Kidney epithelial cell (primary cell): Measurements from ENCODE around the gene NEUROG3. TPM values are rescaled to one million over a fixed set of nuclear protein-coding genes. Genes with fewer than 3 reads are reported as not detected.

ENCODE experiments used
- DNase-seq: peaks from one replicate; pipeline ENCODE4 v3.0.0-alpha.2; 2010; ENCODE audit warnings: low read depth
- H3K27me3 ChIP-seq: 2 replicates; pipeline ENCODE4 v1.6.0; 2011; ENCODE audit warnings: low read length; ENCODE audit not compliant: control insufficient read depth, insufficient read depth
- H3K36me3 ChIP-seq: 2 replicates; pipeline ENCODE4 v1.5.1; 2011; ENCODE audit warnings: low read length; ENCODE audit not compliant: control insufficient read depth, insufficient read depth
- H3K4me3 ChIP-seq: 2 replicates; pipeline ENCODE4 v1.5.1; 2011; ENCODE audit warnings: low read depth, mild to moderate bottlenecking, control low read depth, low read length
- total RNA-seq: library from RNA; depleted of rRNA; stranded (reverse); fragments of >200 nt; gene quantifications from 2 replicates; pipeline ENCODE4 v1.2.3, GENCODE V29; 2015
- TF ChIP-seq, protein P1 (sequence below): IDR thresholded peaks from 2 replicates; pipeline ENCODE4 v1.5.1; 2011; ENCODE audit warnings: mild to moderate bottlenecking, moderate library complexity, low read length, control low read depth, inconsistent platforms; ENCODE audit not compliant: insufficient read depth, poor library complexity, severe bottlenecking

NEUROG3 gene
- total RNA-seq, 1 donor from 2014 or later = not detected

DNA sequence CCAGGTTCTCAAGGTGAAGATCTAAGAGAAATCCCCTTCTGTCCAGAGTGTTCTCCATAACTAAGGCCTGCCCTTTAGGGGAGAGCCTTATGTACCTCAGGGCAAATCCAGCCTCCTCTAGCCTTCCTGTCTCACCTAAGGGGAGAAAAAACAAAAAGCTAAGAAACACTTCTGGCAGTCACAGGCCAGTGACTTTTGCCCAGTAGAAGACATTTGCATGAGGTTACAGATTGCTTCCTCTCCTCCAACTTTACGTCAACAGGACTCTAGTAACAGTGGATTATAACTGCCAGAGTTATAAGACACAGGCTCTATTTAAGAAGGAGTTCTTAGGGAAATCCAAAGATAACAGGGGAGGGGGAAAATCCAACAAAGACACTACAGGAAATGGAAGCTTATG lies 40.9 kb upstream of the NEUROG3 start:
- peaks cover 12% of the 10 kb centered on the region for H3K27me3 ChIP-seq
- no peaks in the 10 kb centered on the region for H3K36me3 ChIP-seq
- no peak for DNase-seq
- TF ChIP-seq, protein P1, sequence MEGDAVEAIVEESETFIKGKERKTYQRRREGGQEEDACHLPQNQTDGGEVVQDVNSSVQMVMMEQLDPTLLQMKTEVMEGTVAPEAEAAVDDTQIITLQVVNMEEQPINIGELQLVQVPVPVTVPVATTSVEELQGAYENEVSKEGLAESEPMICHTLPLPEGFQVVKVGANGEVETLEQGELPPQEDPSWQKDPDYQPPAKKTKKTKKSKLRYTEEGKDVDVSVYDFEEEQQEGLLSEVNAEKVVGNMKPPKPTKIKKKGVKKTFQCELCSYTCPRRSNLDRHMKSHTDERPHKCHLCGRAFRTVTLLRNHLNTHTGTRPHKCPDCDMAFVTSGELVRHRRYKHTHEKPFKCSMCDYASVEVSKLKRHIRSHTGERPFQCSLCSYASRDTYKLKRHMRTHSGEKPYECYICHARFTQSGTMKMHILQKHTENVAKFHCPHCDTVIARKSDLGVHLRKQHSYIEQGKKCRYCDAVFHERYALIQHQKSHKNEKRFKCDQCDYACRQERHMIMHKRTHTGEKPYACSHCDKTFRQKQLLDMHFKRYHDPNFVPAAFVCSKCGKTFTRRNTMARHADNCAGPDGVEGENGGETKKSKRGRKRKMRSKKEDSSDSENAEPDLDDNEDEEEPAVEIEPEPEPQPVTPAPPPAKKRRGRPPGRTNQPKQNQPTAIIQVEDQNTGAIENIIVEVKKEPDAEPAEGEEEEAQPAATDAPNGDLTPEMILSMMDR = no peak
- H3K4me3 ChIP-seq = no peak overlapping the region

DNA sequence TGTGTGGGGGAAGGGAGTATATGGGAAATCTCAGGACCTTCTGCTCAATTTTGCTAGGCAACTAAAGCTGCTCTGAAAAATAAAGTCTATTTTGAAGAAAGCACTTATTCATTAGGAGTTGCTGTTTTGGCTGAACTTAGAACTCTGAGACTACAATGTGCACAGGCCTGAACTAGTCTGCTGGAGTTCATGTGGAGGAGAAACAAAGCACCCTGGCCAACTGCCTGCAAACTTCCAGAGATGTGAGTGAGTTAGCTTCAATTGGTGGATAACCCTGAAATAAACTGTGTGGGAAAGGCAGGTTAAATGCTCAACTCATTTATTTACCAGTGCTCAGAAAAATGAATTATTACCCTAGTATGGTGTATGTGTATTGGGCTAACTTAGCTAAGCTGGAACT lies 39.5 kb upstream of the NEUROG3 start:
- Histone ChIP-seq H3K36me3 (no peaks in the 10 kb centered on the region), H3K27me3 (peaks cover 9% of the 10 kb centered on the region), H3K4me3 (no peak overlapping the region)
- no peak for DNase-seq
- TF ChIP-seq, protein P1 = no peak

DNA sequence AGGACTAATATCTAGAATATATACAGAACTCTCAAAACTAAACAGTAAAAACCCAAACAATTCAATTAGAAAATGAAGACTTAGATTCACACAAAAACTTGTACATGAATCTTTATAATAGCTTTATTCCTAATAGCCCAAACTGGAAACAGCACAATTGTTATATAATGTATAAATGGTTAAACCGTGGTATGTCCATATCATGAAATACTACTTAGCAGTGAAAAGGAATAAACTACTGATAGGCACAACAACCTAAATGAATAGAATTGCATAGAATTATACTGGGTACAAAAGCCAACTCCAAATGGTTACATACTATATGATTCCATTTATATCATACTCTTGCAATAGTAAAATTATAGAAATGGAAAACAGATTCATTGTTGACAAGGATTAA lies 35.9 kb upstream of the NEUROG3 start:
- TF ChIP-seq, protein P1 = no peak
- H3K27me3 ChIP-seq = peaks cover 2% of the 10 kb centered on the region
- H3K4me3 ChIP-seq = no peak overlapping the region
- H3K36me3 ChIP-seq = no peaks in the 10 kb centered on the region
- no peak for DNase-seq

DNA sequence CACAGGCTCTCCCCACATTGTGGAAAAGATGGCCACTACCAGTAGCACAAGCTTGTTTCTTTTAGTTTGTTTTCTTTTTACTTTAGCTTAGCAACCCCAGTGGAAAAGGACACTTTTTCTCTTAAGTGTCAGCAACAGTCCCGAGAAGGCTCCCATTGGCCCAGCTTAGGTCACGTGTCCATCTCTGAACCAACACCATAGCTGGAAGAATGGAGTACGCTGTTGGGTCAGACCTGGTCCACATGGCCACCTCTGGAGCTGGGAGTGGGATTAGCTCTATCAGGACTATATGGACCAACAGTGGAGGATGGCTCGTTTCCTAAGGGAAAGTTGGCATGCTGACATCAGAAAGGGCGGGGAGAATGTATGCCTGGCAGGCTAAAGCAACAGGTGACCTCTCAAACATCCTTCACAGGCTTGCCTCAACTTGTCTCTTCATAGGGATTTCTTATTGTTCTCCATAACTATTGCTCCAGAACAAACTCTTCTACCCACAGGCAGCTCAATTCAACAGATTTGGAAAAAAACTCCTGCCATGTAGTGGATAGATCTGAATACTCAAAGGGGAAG lies 27.6 kb upstream of the NEUROG3 start:
- no peaks in the 10 kb centered on the region for H3K36me3 ChIP-seq
- no peak for DNase-seq
- TF ChIP-seq, protein P1 = no peak
- no peak overlapping the region for H3K4me3 ChIP-seq
- H3K27me3 ChIP-seq = no peaks in the 10 kb centered on the region

DNA sequence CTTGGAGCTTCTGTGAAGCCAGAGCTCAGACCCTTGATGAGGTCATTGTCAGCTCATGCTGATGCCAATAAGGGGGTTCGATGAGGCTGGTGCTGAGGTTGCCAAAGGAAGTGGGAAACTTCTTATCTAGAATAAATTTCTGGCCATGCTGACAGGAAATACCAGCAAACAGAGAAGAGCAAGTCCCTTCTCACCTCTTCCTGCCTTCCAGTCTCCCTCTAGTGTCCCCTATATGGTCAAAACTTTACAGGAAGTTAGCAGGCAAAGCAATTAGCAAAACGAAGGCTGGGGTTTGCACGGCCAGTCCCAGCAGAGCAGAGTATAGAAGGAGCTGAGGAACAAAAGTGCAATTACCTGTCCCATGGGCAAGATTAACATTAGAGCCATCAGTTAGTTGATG lies 15.1 kb upstream of the NEUROG3 start:
- H3K36me3 ChIP-seq = no peaks in the 10 kb centered on the region
- H3K27me3 ChIP-seq = peaks cover 3% of the 10 kb centered on the region
- H3K4me3 ChIP-seq = no peak overlapping the region
- no peak for DNase-seq
- TF ChIP-seq, protein P1 = no peak

DNA sequence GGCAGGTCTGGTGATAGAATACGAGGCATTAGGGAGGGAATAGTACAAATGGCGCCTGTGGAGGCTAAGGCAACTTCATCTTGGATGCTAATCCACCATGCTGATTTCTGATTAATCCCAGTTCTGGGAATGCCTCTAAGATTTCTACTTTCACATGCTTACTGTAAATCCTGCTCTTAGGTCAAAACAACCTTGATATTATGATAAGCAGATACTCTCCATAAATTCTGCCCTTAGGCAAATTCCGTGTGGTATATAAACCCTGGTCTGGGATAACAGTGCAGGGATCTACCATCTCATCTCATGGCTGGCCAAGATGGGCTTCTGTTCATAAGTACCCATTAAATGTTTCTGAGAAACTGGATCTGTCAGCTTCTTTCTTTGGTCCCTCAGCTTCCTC lies 11.4 kb upstream of the NEUROG3 start:
- TF ChIP-seq, protein P1 = no peak
- no peaks in the 10 kb centered on the region for H3K36me3 ChIP-seq
- no peak overlapping the region for H3K4me3 ChIP-seq
- DNase-seq = no peak
- peaks cover 13% of the 10 kb centered on the region for H3K27me3 ChIP-seq
